ENCODE results near the gene NRIP3. TPM values are rescaled to one million over a fixed set of nuclear protein-coding genes. Genes with fewer than 3 reads are reported as not detected.

Gene NRIP3
- total and polyA plus RNA-seq, 2 donors (not counting 3 experiments of a cell fraction or from before 2014, with no cell fraction given): 3.7 to 9.9 TPM

DNA sequence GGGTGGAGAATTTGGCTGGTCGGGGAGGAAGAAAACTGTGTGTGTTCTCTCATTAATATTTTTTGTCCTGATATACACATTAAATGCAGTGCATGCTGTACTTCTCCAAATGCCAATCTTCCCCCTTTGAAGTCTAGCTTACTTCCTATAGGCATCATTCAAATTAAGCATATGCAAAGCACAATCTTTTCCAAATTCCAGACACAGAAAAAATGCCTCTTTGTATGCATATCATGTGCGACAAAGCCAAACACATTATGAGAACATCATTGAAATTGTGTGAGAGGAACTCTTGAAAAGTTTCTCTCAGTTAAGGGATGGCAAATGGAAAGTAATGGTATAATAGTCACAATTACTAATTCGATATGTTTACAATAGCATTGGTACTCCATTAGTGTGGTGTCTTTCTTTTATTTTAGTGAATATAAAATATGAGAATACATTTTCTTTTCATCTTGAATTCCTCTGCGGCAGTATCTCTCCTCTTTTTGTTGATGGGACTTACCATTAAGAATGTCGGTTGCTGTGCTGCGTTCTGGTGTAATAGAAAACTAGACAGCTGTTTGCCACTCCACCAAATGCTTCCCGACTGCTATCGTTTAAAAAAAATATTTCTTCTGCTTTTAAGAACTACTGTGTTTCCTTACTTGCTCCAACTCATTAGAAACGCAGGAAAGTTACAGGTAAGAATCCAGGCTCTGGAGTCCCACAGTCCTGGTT lies 19.3 kb upstream of the NRIP3 start:
- BruUV-seq (replicated peaks): no TSS peak
- POLR2A ChIA-PET: no interaction called here

More for the DNA sequence above, 19.3 kb upstream of the NRIP3 start:
- CTCF ChIA-PET: interaction anchor here (0.9 to 1.1 kb wide), 3 partner anchors 13 to 483 kb away, joined by 3 read pairs; no protein-coding TSS in a partner anchor
- Histone ChIP-seq H3K27ac (ENCODE audit: insufficient read depth, low read depth, low read length) (no peak overlapping the region), H3K9me1 (replicated peaks; ENCODE audit: control insufficient read depth, extremely low read depth, insufficient read depth, low read length) (no peaks in the 10 kb centered on the region), H3K4me1 (ENCODE audit: control insufficient read depth, extremely low read depth, insufficient read depth, low read length) (no peaks in the 10 kb centered on the region), H2AFZ (ENCODE audit: low read depth, low read length) (no peak overlapping the region), H3K9me3 (replicated peaks; ENCODE audit: control insufficient read depth, insufficient read depth, low read length) (no peaks in the 10 kb centered on the region), H3K79me2 (ENCODE audit: control insufficient read depth, insufficient read depth, low read length) (no peaks in the 10 kb centered on the region), H3K27me3 (ENCODE audit: control insufficient read depth in 2 of 2, insufficient read depth in 2 of 2, low read length in 2 of 2) (peaks cover 4 to 6% of the 10 kb centered on the region in 2 experiments), H4K20me1 (replicated peaks; ENCODE audit: control insufficient read depth, extremely low read depth, insufficient read depth, low read length) (no peaks in the 10 kb centered on the region), H3K36me3 (ENCODE audit: control insufficient read depth in 2 of 2, extremely low read depth in 1 of 2, insufficient read depth in 2 of 2, low read length in 2 of 2) (no peaks in the 10 kb centered on the region), H3K4me2 (ENCODE audit: insufficient read depth, low read length) (no peak overlapping the region), H3K9ac (replicated peaks; ENCODE audit: extremely low read depth, insufficient read depth, low read length) (no peak overlapping the region), H3K4me3 (replicated peaks in 1 of 3; ENCODE audit: insufficient read depth in 1 of 3, low read depth in 1 of 3, low read length in 3 of 3) (no peak overlapping the region)
- TF ChIP-seq GATA2 (IDR thresholded peaks at IDR 0.05; ENCODE audit: insufficient read depth, insufficient read length, low read depth, low read length) (no peak), FOS (IDR thresholded peaks at IDR 0.05; ENCODE audit: borderline replicate concordance, insufficient read depth, low read length) (no peak), JUN (IDR thresholded peaks at IDR 0.05; ENCODE audit: borderline replicate concordance, insufficient read depth, insufficient read length, low read depth) (no peak), POLR2A (IDR thresholded peaks at IDR 0.05; ENCODE audit: low read depth, low read length) (no peak), MYC (IDR thresholded peaks at IDR 0.05; ENCODE audit: low read depth, low read length) (no peak), EZH2 (IDR thresholded peaks at IDR 0.05; ENCODE audit: borderline replicate concordance, low read depth, low read length, severe bottlenecking) (no peak), POLR2AphosphoS5 (IDR thresholded peaks at IDR 0.05; ENCODE audit: insufficient read depth, low read depth, low read length) (no peak), CTCF (IDR thresholded peaks at IDR 0.05; ENCODE audit: extremely low read depth in 1 of 2, insufficient read depth in 1 of 2, low read depth in 1 of 2, low read length in 2 of 2) (no peak)
- TF ChIP-seq, protein P1, sequence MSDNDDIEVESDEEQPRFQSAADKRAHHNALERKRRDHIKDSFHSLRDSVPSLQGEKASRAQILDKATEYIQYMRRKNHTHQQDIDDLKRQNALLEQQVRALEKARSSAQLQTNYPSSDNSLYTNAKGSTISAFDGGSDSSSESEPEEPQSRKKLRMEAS (IDR thresholded peaks at IDR 0.05; ENCODE audit: insufficient read depth, insufficient read length): no peak
- dilution Hi-C loops (cut with MboI; ENCODE audit: extremely low pct_ligation_motif_present, low sequenced_read_pairs): no loop called here
- intact Hi-C loops (cut with micrococcal nuclease): no loop called here
- no peak for DNase-seq (ENCODE audit: low read depth, low spot score)
- FAIRE-seq: no peak

All from endothelial cell of umbilical vein (primary cell).